ENCODE data around the gene DAZ4.
"Not testable (repeated sequence)": the region's sequence is repeated elsewhere in the genome, so short reads cannot be mapped to it uniquely, and the experiment has no call there.

DAZ4 gene, protein sequence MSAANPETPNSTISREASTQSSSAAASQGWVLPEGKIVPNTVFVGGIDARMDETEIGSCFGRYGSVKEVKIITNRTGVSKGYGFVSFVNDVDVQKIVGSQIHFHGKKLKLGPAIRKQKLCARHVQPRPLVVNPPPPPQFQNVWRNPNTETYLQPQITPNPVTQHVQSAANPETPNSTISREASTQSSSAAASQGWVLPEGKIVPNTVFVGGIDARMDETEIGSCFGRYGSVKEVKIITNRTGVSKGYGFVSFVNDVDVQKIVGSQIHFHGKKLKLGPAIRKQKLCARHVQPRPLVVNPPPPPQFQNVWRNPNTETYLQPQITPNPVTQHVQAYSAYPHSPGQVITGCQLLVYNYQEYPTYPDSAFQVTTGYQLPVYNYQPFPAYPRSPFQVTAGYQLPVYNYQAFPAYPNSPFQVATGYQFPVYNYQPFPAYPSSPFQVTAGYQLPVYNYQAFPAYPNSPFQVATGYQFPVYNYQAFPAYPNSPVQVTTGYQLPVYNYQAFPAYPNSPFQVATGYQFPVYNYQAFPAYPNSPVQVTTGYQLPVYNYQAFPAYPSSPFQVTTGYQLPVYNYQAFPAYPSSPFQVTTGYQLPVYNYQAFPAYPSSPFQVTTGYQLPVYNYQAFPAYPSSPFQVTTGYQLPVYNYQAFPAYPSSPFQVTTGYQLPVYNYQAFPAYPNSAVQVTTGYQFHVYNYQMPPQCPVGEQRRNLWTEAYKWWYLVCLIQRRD

DNA sequence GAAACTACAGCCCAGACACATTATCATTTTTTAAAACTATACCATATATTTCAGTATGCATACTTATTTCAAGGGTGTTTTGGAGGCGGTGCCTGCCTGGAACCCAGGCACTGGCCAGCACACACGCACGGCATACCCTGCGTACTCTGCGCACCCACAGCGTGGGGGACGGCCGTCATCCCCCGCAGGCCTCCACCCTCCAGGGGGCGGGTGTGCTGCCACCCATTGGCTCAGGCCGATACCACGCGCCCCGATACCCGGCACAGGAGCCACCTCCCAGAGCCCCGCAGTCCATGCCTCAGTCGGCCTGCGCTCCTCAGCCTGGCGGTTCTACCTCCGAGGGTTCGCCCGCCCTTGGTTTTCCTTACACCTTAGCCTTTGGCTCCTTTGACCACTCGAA, at the start of gene DAZ4:
TSS of gene DAZ4 (plus strand) at position 301 of the 400 bp plus-strand sequence. CDS start 208 bp downstream, outside the sequence.
- DNase-seq (ENCODE audit: low spot score) = not testable (repeated sequence)

DNA sequence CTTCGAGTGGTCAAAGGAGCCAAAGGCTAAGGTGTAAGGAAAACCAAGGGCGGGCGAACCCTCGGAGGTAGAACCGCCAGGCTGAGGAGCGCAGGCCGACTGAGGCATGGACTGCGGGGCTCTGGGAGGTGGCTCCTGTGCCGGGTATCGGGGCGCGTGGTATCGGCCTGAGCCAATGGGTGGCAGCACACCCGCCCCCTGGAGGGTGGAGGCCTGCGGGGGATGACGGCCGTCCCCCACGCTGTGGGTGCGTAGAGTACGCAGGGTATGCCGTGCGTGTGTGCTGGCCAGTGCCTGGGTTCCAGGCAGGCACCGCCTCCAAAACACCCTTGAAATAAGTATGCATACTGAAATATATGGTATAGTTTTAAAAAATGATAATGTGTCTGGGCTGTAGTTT, 20.4 kb upstream of the DAZ4 start, which contains the start of gene DAZ3:
TSS of gene DAZ3 (minus strand) at position 101 of the 400 bp plus-strand sequence. CDS start 208 bp downstream, outside the sequence.
- DNase-seq (ENCODE audit: low spot score) = not testable (repeated sequence)

DNA sequence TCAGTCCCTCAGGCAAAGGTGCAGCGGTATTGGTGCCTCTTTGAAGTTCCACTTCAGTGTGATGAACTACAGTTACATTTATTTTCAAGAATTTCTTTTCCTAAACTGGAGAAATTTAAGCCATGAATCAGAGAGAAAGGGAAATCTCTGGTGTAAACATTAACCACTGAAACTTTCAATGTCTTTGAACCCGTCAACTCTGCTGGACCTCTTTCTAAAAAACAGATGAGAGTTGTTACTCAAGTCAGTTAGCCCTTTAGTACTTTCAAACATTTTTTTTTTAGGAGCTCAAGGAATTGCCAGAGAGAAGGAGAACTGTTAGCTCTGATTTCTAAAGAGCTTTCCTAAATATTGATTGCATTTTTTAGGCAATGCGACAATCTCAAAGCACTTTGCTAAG, 11.9 kb upstream of the DAZ4 start:
- not testable (repeated sequence) for DNase-seq (ENCODE audit: low spot score)

DNA sequence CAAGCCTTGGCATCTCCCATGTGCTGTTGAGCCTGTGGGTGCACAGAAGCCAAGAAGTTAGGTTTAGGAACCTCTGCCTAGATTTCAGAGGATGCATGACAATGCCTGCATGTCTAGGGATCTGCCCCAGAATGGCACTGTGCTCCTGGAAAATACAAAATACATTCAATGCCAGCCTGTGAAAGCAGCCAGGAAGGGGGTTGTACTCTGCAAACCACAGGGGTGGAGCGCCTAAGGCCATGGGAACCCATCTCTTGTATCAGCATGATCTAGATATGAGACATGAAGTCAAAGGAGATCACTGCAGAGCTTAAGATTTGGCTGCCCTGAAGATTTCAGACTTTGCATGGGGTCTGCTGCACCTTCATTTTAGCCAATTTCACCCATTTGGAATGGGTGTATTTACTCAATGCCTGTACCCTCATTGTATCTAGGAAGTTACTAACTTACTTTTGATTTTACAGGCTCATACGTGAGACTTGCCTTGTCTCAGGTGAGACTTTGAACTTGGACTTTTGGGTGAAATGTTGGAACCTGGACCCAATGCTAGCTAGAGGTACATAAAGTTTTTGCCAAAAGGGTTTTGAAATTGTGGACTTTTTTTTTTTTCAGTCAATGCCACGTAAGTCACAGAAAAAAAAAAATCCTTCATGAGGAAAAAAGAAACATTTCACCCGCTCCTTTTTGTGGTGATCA, 9.4 kb upstream of the DAZ4 start:
- DNase-seq (ENCODE audit: low spot score) = not testable (repeated sequence)

DNA sequence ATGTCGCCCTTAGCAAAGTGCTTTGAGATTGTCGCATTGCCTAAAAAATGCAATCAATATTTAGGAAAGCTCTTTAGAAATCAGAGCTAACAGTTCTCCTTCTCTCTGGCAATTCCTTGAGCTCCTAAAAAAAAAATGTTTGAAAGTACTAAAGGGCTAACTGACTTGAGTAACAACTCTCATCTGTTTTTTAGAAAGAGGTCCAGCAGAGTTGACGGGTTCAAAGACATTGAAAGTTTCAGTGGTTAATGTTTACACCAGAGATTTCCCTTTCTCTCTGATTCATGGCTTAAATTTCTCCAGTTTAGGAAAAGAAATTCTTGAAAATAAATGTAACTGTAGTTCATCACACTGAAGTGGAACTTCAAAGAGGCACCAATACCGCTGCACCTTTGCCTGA, 8.7 kb upstream of the DAZ4 start:
- DNase-seq (ENCODE audit: low spot score) = not testable (repeated sequence)
